OCI-LY1 (cell line): Measurements from ENCODE around the gene CTSC.

Experiments
- CTCF ChIP-seq: fragments of 200-600 bp; sonication (generic), shearing (Covaris generic); IDR thresholded peaks from 2 replicates; pipeline ENCODE4 v1.5.1; 2017; ENCODE audit warnings: mild to moderate bottlenecking, antibody characterized with exemption, low read length, moderate library complexity, mixed read lengths
- EZH2 ChIP-seq: fragments of 200-600 bp; sonication (generic), shearing (Covaris generic); IDR thresholded peaks from 2 replicates; pipeline ENCODE4 v1.8.0; 2017; ENCODE audit warnings: borderline replicate concordance, mixed run types, mild to moderate bottlenecking, antibody characterized with exemption, low read length, moderate library complexity, mixed read lengths

GRCh38 chr11:88355887-88356286, 18.4 kb upstream of the CTSC start:
- TF ChIP-seq CTCF (no peak), EZH2 (no peak)
